Activated CD8-positive, alpha-beta T cell treated with anti-CD3 and anti-CD28 coated beads for 36 hours (primary cell): ENCODE data around the gene ALDH5A1. TPM values are rescaled to one million over a fixed set of nuclear protein-coding genes. Genes with fewer than 3 reads are reported as not detected.
A peak's percentile ranks its signal among the peaks of the same experiment; 100 is the strongest.

Source experiments
- ATAC-seq: fragments of 200-7000 bp; cut with Tn5 transposase; one replicate; pipeline ENCODE4 v1.10.0; 2021; ENCODE audit warnings: mild to moderate bottlenecking, moderate library complexity
- CTCF ChIA-PET: fragments of 350-600 bp; sonication (Branson Sonifier 250); formaldehyde crosslinking; loops from one replicate; lab custom pipeline; 2021; ENCODE audit warnings: antibody characterized with exemption; lab: Charles Lee
- POLR2A ChIA-PET: fragments of 350-600 bp; sonication (Branson Sonifier 250); formaldehyde crosslinking; loops from one replicate; lab custom pipeline; 2021; ENCODE audit warnings: antibody characterized with exemption; lab: Charles Lee
- DNase-seq: peaks from one replicate; pipeline ENCODE4 v3.0.0-alpha.2; 2020
- H3K27ac Mint-ChIP-seq: one replicate; pipeline ENCODE4 v1.8.0; 2021; ENCODE audit warnings: mild to moderate bottlenecking, mixed read lengths
- H3K27me3 Mint-ChIP-seq: one replicate; pipeline ENCODE4 v1.8.0; 2021; ENCODE audit warnings: mixed read lengths
- H3K36me3 Mint-ChIP-seq: one replicate; pipeline ENCODE4 v1.8.0; 2021; ENCODE audit warnings: low read depth, mixed read lengths
- H3K4me1 Mint-ChIP-seq: one replicate; pipeline ENCODE4 v1.8.0; 2021; ENCODE audit warnings: low read depth, mixed read lengths
- H3K4me3 Mint-ChIP-seq: one replicate; pipeline ENCODE4 v1.8.0; 2021; ENCODE audit warnings: mild to moderate bottlenecking, moderate library complexity, mixed read lengths
- H3K9me3 Mint-ChIP-seq: one replicate; pipeline ENCODE4 v1.8.0; 2021; ENCODE audit warnings: mixed read lengths
- intact Hi-C: fragments of 100-400 bp; cut with micrococcal nuclease; formaldehyde crosslinking; loops from one replicate; pipeline ENCODE4 v1.10.0; 2022
- total RNA-seq, 2 experiments: library from RNA; stranded (reverse); gene quantifications; one replicate each; pipeline ENCODE4 v1.2.3, GENCODE V29; 2021
- TF ChIP-seq, protein P1 (sequence below): fragments of 200-600 bp; IDR thresholded peaks from one replicate; pipeline ENCODE4 v1.8.0; 2022; ENCODE audit warnings: antibody characterized with exemption, mild to moderate bottlenecking

ALDH5A1 gene
- total RNA-seq, 2 experiments from 2014 or later: 20.7 to 20.8 TPM

DNA sequence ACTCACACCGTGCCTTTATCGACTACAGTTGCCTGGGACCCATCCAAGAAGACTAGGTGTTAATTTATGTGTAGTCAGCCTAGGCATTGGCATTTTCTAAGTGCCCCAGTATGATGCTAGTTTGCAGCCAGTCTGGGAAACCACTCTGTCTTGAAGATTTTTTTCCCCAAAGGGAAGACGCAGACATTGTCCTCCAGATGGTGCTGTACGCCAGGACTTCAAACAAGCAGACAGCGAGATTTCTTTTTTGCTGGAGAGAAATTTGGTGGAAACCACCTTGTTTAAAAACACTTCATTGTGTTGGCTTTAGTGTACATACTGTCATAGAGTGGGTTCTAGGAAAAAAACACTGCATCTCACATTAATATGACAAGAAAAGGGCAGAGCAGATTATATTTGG is 30.0 kb downstream of the ALDH5A1 start:
- ChIA-PET CTCF (interaction anchor here (0.8 to 4.2 kb wide), 7 partner anchors 10 to 55 kb away, joined by 3 to 29 read pairs (median 4); partner anchors contain the start of gene ALDH5A1), POLR2A (interaction anchor here (1.0 kb wide), 1 partner anchor 10 kb away, joined by 3 read pairs; no protein-coding TSS in a partner anchor)
- Mint-ChIP-seq H3K27me3 (no peaks in the 10 kb centered on the region), H3K4me1 (peaks cover 8% of the 10 kb centered on the region), H3K27ac (no peak overlapping the region), H3K9me3 (no peaks in the 10 kb centered on the region), H3K4me3 (no peak overlapping the region), H3K36me3 (peaks cover 4% of the 10 kb centered on the region)
- intact Hi-C loops: no loop called here
- TF ChIP-seq, protein P1, sequence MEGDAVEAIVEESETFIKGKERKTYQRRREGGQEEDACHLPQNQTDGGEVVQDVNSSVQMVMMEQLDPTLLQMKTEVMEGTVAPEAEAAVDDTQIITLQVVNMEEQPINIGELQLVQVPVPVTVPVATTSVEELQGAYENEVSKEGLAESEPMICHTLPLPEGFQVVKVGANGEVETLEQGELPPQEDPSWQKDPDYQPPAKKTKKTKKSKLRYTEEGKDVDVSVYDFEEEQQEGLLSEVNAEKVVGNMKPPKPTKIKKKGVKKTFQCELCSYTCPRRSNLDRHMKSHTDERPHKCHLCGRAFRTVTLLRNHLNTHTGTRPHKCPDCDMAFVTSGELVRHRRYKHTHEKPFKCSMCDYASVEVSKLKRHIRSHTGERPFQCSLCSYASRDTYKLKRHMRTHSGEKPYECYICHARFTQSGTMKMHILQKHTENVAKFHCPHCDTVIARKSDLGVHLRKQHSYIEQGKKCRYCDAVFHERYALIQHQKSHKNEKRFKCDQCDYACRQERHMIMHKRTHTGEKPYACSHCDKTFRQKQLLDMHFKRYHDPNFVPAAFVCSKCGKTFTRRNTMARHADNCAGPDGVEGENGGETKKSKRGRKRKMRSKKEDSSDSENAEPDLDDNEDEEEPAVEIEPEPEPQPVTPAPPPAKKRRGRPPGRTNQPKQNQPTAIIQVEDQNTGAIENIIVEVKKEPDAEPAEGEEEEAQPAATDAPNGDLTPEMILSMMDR: peak; percentile 46
- peak; percentile 35 for DNase-seq
- no peak for ATAC-seq

DNA sequence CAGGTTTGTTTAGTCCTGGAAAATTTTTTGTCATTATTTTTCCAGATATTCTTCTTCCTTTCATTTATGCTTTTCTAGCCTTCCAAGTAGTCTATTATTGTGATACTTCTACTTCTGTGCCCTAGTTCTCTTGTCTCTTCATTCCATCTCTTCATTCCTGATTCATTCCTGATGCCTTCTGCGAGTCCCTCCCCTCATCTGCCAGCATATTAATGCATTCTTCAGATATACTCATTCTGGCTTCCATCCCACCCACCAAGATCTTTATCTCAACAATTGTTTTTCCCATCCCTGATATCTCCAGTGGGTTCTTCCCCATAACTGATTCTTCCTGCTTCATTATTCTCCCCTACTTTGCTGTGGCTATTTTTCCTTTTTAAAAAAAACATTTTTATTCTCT is 35.2 kb downstream of the ALDH5A1 start:
- TF ChIP-seq, protein P1: no peak
- no peak for DNase-seq
- ChIA-PET CTCF (interaction anchor here (1.6 to 1.8 kb wide), 2 partner anchors 10 to 34 kb away, joined by 3 to 4 read pairs; no protein-coding TSS in a partner anchor), POLR2A (no interaction called here)
- Mint-ChIP-seq H3K36me3 (peaks cover 15% of the 10 kb centered on the region), H3K27ac (no peak overlapping the region), H3K4me1 (peaks cover 5% of the 10 kb centered on the region), H3K4me3 (no peak overlapping the region), H3K9me3 (no peaks in the 10 kb centered on the region), H3K27me3 (no peaks in the 10 kb centered on the region)
- no peak for ATAC-seq
- intact Hi-C loops: no loop called here

DNA sequence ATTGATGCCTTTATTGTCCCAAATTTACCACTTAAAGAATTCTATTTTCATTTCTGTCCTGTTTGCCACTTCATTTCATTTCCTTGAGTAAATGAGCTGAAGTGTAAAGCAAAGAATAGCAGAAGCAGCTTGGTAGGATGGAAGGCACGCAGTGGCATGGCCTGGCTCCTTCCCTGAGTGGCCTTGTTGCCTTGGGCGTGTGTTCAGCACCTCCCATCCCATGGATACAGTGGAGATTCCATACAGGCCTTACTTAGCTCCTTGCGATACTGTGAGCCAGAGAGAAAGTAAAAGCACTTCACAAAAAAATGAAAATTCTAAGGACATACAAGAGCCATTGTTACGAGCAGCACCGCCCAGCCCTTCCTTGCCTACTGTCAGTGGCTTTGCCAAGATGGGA is 39.6 kb downstream of the ALDH5A1 start:
- CTCF ChIA-PET: interaction anchor here (1.2 to 1.4 kb wide), 2 partner anchors 10 to 13 kb away, joined by 3 to 4 read pairs; no protein-coding TSS in a partner anchor

GRCh38 chr6:24535210-24535609 is 40.4 kb downstream of the ALDH5A1 start:
- ChIA-PET POLR2A (no interaction called here), CTCF (interaction anchor here (1.2 to 1.6 kb wide), 2 partner anchors 11 to 105 kb away, joined by 3 read pairs; no protein-coding TSS in a partner anchor)
- no peaks in the 10 kb centered on the region for H3K9me3 Mint-ChIP-seq
- intact Hi-C loops: no loop called here
- peaks cover 13% of the 10 kb centered on the region for H3K36me3 Mint-ChIP-seq
- H3K27me3 Mint-ChIP-seq: no peaks in the 10 kb centered on the region
- ATAC-seq (no peak), DNase-seq (no peak)
- H3K4me1 Mint-ChIP-seq: no peaks in the 10 kb centered on the region
- no peak overlapping the region for H3K27ac Mint-ChIP-seq
- TF ChIP-seq, protein P1: no peak
- no peak overlapping the region for H3K4me3 Mint-ChIP-seq

More for the DNA sequence above, 39.6 kb downstream of the ALDH5A1 start:
- Mint-ChIP-seq H3K4me3 (no peak overlapping the region), H3K27ac (no peak overlapping the region), H3K27me3 (no peaks in the 10 kb centered on the region), H3K9me3 (no peaks in the 10 kb centered on the region), H3K4me1 (no peaks in the 10 kb centered on the region), H3K36me3 (peaks cover 15% of the 10 kb centered on the region)
- POLR2A ChIA-PET: interaction anchor here (0.8 kb wide), 1 partner anchor 10 kb away, joined by 3 read pairs; no protein-coding TSS in a partner anchor
- intact Hi-C loops: no loop called here
- TF ChIP-seq, protein P1: no peak
- no peak for DNase-seq
- no peak for ATAC-seq

DNA sequence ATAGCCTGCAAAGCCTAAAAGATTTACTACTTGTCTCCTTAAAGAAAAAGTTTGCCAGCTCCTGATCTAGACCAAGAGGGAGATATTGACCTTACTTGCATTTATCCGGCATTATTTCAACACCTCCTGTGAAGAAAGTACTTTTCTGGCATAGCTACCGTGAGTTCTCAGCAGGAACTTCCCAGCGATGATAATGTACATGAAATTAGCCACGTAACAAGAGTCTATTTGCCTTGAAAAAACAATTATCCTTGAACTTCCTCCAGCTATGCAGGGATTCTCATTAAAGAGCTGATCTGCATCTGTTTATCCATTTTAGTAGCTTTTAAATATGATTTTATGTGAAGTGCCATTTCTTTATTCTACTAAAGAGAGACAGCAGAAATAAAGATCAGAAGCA is 41.7 kb downstream of the ALDH5A1 start:
- intact Hi-C loops: no loop called here
- ATAC-seq (no peak), DNase-seq (no peak)
- Mint-ChIP-seq H3K4me3 (no peak overlapping the region), H3K9me3 (no peaks in the 10 kb centered on the region), H3K27me3 (no peaks in the 10 kb centered on the region), H3K27ac (no peak overlapping the region), H3K36me3 (peaks cover 13% of the 10 kb centered on the region), H3K4me1 (no peaks in the 10 kb centered on the region)
- ChIA-PET CTCF (interaction anchor here (0.7 to 1.6 kb wide), 6 partner anchors 11 to 106 kb away, joined by 3 to 4 read pairs (median 3); no protein-coding TSS in a partner anchor), POLR2A (no interaction called here)
- TF ChIP-seq, protein P1: no peak
